Hepatocyte (in vitro differentiated cells): ENCODE results near the gene ADAM10.

ENCODE experiments used
- CTCF ChIP-seq: fragments of 200-600 bp; sonication (generic); IDR thresholded peaks from 2 replicates; pipeline ENCODE4 v1.5.1; 2016; ENCODE audit warnings: antibody characterized with exemption, mild to moderate bottlenecking; ENCODE audit not compliant: poor library complexity
- EZH2phosphoT487 ChIP-seq: fragments of 200-600 bp; sonication (generic); IDR thresholded peaks from one replicate; pipeline ENCODE4 v1.6.1; 2018; ENCODE audit warnings: antibody characterized with exemption, mild to moderate bottlenecking, low read depth, moderate library complexity; ENCODE audit not compliant: unreplicated experiment, severe bottlenecking

- no peak for TF ChIP-seq CTCF
- TF ChIP-seq EZH2phosphoT487: no peak
Measured at GRCh38 chr15:58671186-58671585, 78.3 kb downstream of the ADAM10 start.
